GM21717 (cell line): ENCODE measurements around the gene NEAT1.
A peak's percentile ranks its signal among the peaks of the same experiment; 100 is the strongest.
"Not testable (repeated sequence)": the region's sequence is repeated elsewhere in the genome, so short reads cannot be mapped to it uniquely, and the experiment has no call there.

Source experiments
- ATAC-seq: cut with Tn5 transposase; IDR thresholded peaks from one replicate; pipeline ENCODE4 v1.9.1; 2021; ENCODE audit warnings: mild to moderate bottlenecking, moderate library complexity; ENCODE audit not compliant: unreplicated experiment

The NEAT1 gene

GRCh38 chr11:65448418-65449105 is 26.0 kb downstream of the NEAT1 start:
- ATAC-seq = no peak

DNA sequence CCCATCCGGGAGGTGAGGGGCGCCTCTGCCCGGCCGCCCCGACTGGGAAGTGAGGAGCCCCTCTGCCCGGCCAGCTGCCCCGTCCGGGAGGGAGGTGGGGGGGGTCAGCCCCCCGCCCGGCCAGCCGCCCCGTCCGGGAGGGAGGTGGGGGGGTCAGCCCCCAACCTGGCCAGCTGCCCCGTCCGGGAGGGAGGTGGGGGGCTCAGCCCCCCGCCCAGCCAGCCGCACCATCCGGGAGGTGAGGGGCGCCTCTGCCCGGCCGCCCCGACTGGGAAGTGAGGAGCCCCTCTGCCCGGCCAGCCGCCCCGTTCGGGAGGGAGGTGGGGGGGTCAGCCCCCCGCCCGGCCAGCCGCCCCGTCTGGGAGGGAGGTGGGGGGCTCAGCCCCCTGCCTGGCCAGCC is 28.7 kb downstream of the NEAT1 start:
- not testable (repeated sequence) for ATAC-seq

DNA sequence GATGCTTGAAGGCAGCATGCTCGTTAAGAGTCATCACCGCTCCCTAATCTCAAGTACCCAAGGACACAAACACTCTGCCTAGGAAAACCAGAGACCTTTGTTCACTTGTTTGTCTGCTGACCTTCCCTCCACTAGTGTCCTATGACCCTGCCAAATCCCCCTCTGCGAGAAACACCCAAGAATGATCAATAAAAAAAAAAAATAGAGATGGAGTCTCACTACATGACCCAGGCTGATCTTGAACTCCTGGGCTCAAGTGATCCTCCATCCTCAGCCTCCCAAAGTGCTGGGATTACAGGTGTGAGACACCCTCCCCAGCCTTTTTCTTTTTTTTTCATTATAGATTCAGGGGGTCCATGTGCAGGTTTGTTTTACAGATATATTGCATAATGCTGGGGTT is 29.7 kb downstream of the NEAT1 start:
- ATAC-seq = not testable (repeated sequence)

GRCh38 chr11:65452806-65453490 is 30.4 kb downstream of the NEAT1 start:
- no peak for ATAC-seq

DNA sequence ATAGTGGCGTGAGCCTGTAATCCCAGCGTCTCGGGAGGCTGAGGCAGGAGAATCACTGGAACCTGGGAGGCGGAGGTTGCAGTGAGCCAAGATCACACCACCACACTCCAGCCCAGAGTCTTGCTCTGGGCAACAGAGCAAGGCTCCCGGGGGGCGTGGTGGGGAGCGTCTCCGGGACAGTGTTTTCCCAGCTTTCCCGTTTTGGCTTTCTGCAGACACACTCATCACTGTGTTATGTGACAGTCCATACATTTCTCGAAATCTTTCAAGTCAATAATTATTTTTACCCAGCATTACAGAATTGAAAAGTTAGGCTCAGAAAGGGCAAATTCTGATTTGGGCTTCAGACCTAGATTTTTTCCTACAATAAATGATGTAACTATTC is 31.7 kb downstream of the NEAT1 start:
- no peak for ATAC-seq

- peak; percentile 67 for ATAC-seq
Measured at GRCh38 chr11:65454696-65455456, 32.3 kb downstream of the NEAT1 start.

- ATAC-seq = no peak
Measured at GRCh38 chr11:65456418-65456817, 33.8 kb downstream of the NEAT1 start.

GRCh38 chr11:65459552-65459951 is 37.0 kb downstream of the NEAT1 start:
- ATAC-seq = no peak

DNA sequence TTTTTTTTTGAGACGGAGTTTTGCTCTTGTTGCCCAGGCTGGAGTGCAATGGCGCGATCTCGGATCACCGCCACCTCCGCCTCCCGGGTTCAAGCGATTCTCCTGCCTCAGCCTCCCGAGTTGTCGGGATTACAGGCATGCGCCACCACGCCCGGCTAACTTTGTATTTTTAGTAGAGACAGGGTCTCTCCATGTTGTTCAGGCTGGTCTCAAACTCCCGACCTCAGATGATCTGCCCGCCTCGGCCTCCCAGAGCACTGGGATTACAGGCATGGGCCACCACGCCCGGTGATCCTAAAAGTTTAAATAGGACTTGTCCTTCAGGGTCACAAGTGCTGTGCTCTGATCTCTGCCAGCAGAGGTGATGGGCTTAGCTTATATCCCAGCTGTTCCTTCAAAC is 42.9 kb downstream of the NEAT1 start:
- ATAC-seq = not testable (repeated sequence)

DNA sequence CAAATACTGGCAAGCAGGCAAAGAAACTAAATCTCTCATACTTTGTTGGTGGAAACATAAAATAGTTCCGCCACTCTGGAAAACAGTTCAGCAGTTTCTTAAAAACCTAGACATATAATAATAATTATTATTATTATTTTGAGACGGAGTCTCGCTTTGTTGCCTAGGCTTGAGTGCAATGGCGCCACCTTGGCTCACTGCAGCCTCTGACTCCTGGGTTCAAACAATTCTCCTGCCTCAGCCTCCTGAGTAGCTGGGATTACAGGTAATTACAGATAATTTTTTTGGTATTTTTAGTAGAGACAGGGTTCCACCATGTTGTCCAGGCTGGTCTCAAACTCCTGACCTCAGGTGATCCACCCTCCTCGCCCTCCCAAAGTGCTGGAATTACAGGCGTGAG is 44.7 kb downstream of the NEAT1 start:
- ATAC-seq = not testable (repeated sequence)

GRCh38 chr11:65468874-65469333 is 46.3 kb downstream of the NEAT1 start:
- no peak for ATAC-seq

- ATAC-seq = no peak
Measured at GRCh38 chr11:65470433-65471049, 47.9 kb downstream of the NEAT1 start.

GRCh38 chr11:65471447-65471891 is 48.9 kb downstream of the NEAT1 start:
- no peak for ATAC-seq

- ATAC-seq = not testable (repeated sequence)
Measured at GRCh38 chr11:65472588-65473277, 50.1 kb downstream of the NEAT1 start.

- no peak for ATAC-seq
Measured at GRCh38 chr11:65473278-65473860, 50.8 kb downstream of the NEAT1 start.

GRCh38 chr11:65474864-65475263 is 52.3 kb downstream of the NEAT1 start:
- no peak for ATAC-seq

GRCh38 chr11:65476632-65477148 is 54.1 kb downstream of the NEAT1 start:
- no peak for ATAC-seq

- ATAC-seq = peak; percentile 62
Measured at GRCh38 chr11:65477149-65477965, 54.8 kb downstream of the NEAT1 start.
